ENCODE data around the gene DHRS13. TPM values are rescaled to one million over a fixed set of nuclear protein-coding genes. Genes with fewer than 3 reads are reported as not detected.

Gene DHRS13
- total RNA-seq, result 1.2 and 2.4 TPM in 2 replicates

GRCh38 chr17:28902819-28903545 lies at the start of gene DHRS13:
Gene DHRS13, minus strand, starts transcription at chr17:28903079. Its CDS starts 135 bp downstream, at chr17:28902944.

GRCh38 chr17:28951428-28951990 lies 48.6 kb upstream of the DHRS13 start, which contains the start of gene PHF12:
Gene PHF12, minus strand, starts transcription at chr17:28951518. Its CDS starts 558 bp downstream, at chr17:28950960.

GRCh38 chr17:28896884-28897768 lies 5.8 kb downstream of the DHRS13 start, which contains the start of gene FLOT2:
Gene FLOT2, minus strand, starts transcription at chr17:28897733. Its CDS starts 159 bp downstream, at chr17:28897574.

GRCh38 chr17:28854457-28855335 lies 48.2 kb downstream of the DHRS13 start, which contains the start of gene ERAL1:
Gene ERAL1, plus strand, starts transcription at chr17:28855016. Its CDS starts 19 bp downstream, at chr17:28855035.

Other genes starting within 250 kb of the DHRS13 start
- gene SDF2, start 241.2 kb downstream of the DHRS13 start, total RNA-seq, result 69.3 and 88.0 TPM in 2 replicates
- 55.5 and 59.6 TPM in 2 replicates for gene SUPT6H, start 240.9 kb downstream of the DHRS13 start, total RNA-seq
- gene PROCA1, start 191.2 kb downstream of the DHRS13 start, total RNA-seq, result 1.1 and 2.0 TPM in 2 replicates
- 185 and 201 TPM in 2 replicates for gene RAB34, start 185.2 kb downstream of the DHRS13 start, total RNA-seq
- gene RPL23A, start 183.1 kb downstream of the DHRS13 start, total RNA-seq, result 906 and 915 TPM in 2 replicates
- 3.7 and 5.7 TPM in 2 replicates for gene TLCD1, start 176.8 kb downstream of the DHRS13 start, total RNA-seq
- gene NEK8, start 174.3 kb downstream of the DHRS13 start, total RNA-seq, result 4.4 and 4.7 TPM in 2 replicates
- 18.1 and 23.9 TPM in 2 replicates for gene TRAF4, start 159.1 kb downstream of the DHRS13 start, total RNA-seq
- 2.4 and 2.8 TPM in 2 replicates for gene FAM222B, start 60.3 kb downstream of the DHRS13 start, total RNA-seq
- gene ERAL1, start 48.1 kb downstream of the DHRS13 start, total RNA-seq, result 13.6 and 15.2 TPM in 2 replicates
- 39.9 and 43.3 TPM in 2 replicates for gene FLOT2, start 5.3 kb downstream of the DHRS13 start, total RNA-seq
- gene PHF12, start 48.4 kb upstream of the DHRS13 start, total RNA-seq, result 10.3 and 10.4 TPM in 2 replicates
- gene SEZ6, start 103.0 kb upstream of the DHRS13 start, total RNA-seq, result not detected in 2 replicates
- gene PIPOX, start 140.1 kb upstream of the DHRS13 start, total RNA-seq, result 2.7 and 2.8 TPM in 2 replicates

Data from aortic smooth muscle cell (primary cell).